ENCODE data around the gene TPRX2.
"Not testable (repeated sequence)": the region's sequence is repeated elsewhere in the genome, so short reads cannot be mapped to it uniquely, and the experiment has no call there.

Gene TPRX2

GRCh38 chr19:47839913-47840312 is 19.1 kb upstream of the TPRX2 start:
- no peak for DNase-seq (ENCODE audit: low read depth, low spot score)
- ChIA-PET POLR2A (no interaction called here), CTCF (interaction anchor here (2.5 kb wide), 1 partner anchor 24 kb away, joined by 15 read pairs; no protein-coding TSS in a partner anchor)
- TF ChIP-seq CTCF (IDR thresholded peaks at IDR 0.05; ENCODE audit: insufficient read depth, low read length, missing control alignments), result no peak
- no peak overlapping the region for H3K4me3 ChIP-seq (ENCODE audit: low read depth, low read length)

- H3K4me3 ChIP-seq (ENCODE audit: low read depth, low read length), result no peak overlapping the region
- no peak for DNase-seq (ENCODE audit: low read depth, low spot score)
- TF ChIP-seq CTCF (IDR thresholded peaks at IDR 0.05; ENCODE audit: insufficient read depth, low read length, missing control alignments), result no peak
- POLR2A ChIA-PET, result no interaction called here
- CTCF ChIA-PET, result interaction anchor here (1.0 kb wide), 1 partner anchor 20 kb away, joined by 5 read pairs; no protein-coding TSS in a partner anchor
Measured at GRCh38 chr19:47842941-47843340, 16.1 kb upstream of the TPRX2 start.

- CTCF ChIA-PET, result interaction anchor here (2.0 to 7.0 kb wide), 2 partner anchors 15 to 34 kb away, joined by 5 to 43 read pairs; no protein-coding TSS in a partner anchor
- POLR2A ChIA-PET, result no interaction called here
- H3K4me3 ChIP-seq (ENCODE audit: low read depth, low read length), result no peak overlapping the region
- no peak for DNase-seq (ENCODE audit: low read depth, low spot score)
- TF ChIP-seq CTCF (IDR thresholded peaks at IDR 0.05; ENCODE audit: insufficient read depth, low read length, missing control alignments), result no peak
Measured at GRCh38 chr19:47848425-47848822, 10.6 kb upstream of the TPRX2 start.

GRCh38 chr19:47848823-47849473 is 10.1 kb upstream of the TPRX2 start:
- ChIA-PET CTCF (interaction anchor here (0.9 to 7.0 kb wide), 4 partner anchors 9 to 35 kb away, joined by 3 to 43 read pairs (median 4); no protein-coding TSS in a partner anchor), POLR2A (no interaction called here)
- H3K4me3 ChIP-seq (ENCODE audit: low read depth, low read length), result no peak overlapping the region

GRCh38 chr19:47853003-47853402 is 6.0 kb upstream of the TPRX2 start:
- no peak for TF ChIP-seq CTCF (IDR thresholded peaks at IDR 0.05; ENCODE audit: insufficient read depth, low read length, missing control alignments)
- ChIA-PET POLR2A (no interaction called here), CTCF (interaction anchor here (1.3 to 5.0 kb wide), 3 partner anchors 10 to 87 kb away, joined by 3 to 29 read pairs (median 22); no protein-coding TSS in a partner anchor)
- no peak overlapping the region for H3K4me3 ChIP-seq (ENCODE audit: low read depth, low read length)
- DNase-seq (ENCODE audit: low read depth, low spot score), result no peak

More at GRCh38 chr19:47848823-47849473, 10.1 kb upstream of the TPRX2 start:
- DNase-seq (ENCODE audit: low read depth, low spot score), result no peak
- peak; percentile 15 for TF ChIP-seq CTCF (IDR thresholded peaks at IDR 0.05; ENCODE audit: insufficient read depth, low read length, missing control alignments)

GRCh38 chr19:47854459-47854858 is 4.6 kb upstream of the TPRX2 start:
- no peak for DNase-seq (ENCODE audit: low read depth, low spot score)
- ChIA-PET CTCF (interaction anchor here (1.6 to 5.0 kb wide), 2 partner anchors 9 to 13 kb away, joined by 8 to 29 read pairs; no protein-coding TSS in a partner anchor), POLR2A (no interaction called here)
- no peak for TF ChIP-seq CTCF (IDR thresholded peaks at IDR 0.05; ENCODE audit: insufficient read depth, low read length, missing control alignments)
- no peak overlapping the region for H3K4me3 ChIP-seq (ENCODE audit: low read depth, low read length)

- CTCF ChIA-PET, result interaction anchor here (0.7 to 0.9 kb wide), 2 partner anchors 8 to 9 kb away, joined by 3 read pairs; no protein-coding TSS in a partner anchor
- POLR2A ChIA-PET; H3K4me3 ChIP-seq (ENCODE audit: low read depth, low read length): not testable (repeated sequence)
Measured at GRCh38 chr19:47858231-47858630, 804 bp upstream of the TPRX2 start.

GRCh38 chr19:47859838-47860237 is 803 bp downstream of the TPRX2 start:
- DNase-seq (ENCODE audit: low read depth, low spot score); POLR2A ChIA-PET; CTCF ChIA-PET; H3K4me3 ChIP-seq (ENCODE audit: low read depth, low read length): not testable (repeated sequence)

More at GRCh38 chr19:47858231-47858630, 804 bp upstream of the TPRX2 start:
- DNase-seq (ENCODE audit: low read depth, low spot score), result not testable (repeated sequence)

Measured in AG04449 (cell line).